NCI-H82 treated with DMSO at 0.1 percent for 48 hours (cell line): Measurements from ENCODE around the gene ZMAT2.
"Not testable (repeated sequence)": the region's sequence is repeated elsewhere in the genome, so short reads cannot be mapped to it uniquely, and the experiment has no call there.

Experiments used
- DNase-seq: peaks from one replicate; lab custom pipeline; 2025; ENCODE audit not compliant: unreplicated experiment; lab: John Stamatoyannopoulos, UW

The ZMAT2 gene

GRCh38 chr5:140707812-140708211 lies 7.6 kb downstream of the ZMAT2 start:
- no peak for DNase-seq

- DNase-seq, result not testable (repeated sequence)
These were observed 8.5 kb downstream of the ZMAT2 start for GRCh38 chr5:140708787-140709186.

- DNase-seq, result peak; percentile 79
These were observed 10.8 kb downstream of the ZMAT2 start for GRCh38 chr5:140710899-140711552.

- DNase-seq, result no peak
These were observed 11.5 kb downstream of the ZMAT2 start for GRCh38 chr5:140711794-140712193.

GRCh38 chr5:140713562-140714094 lies 13.4 kb downstream of the ZMAT2 start:
- DNase-seq, result no peak

GRCh38 chr5:140716238-140716637 lies 16.0 kb downstream of the ZMAT2 start:
- DNase-seq, result not testable (repeated sequence)

GRCh38 chr5:140718266-140718592 lies 18.0 kb downstream of the ZMAT2 start:
- DNase-seq, result no peak

GRCh38 chr5:140720738-140721137 lies 20.5 kb downstream of the ZMAT2 start:
- not testable (repeated sequence) for DNase-seq

GRCh38 chr5:140721395-140721794 lies 21.1 kb downstream of the ZMAT2 start:
- peak; percentile 5 for DNase-seq

GRCh38 chr5:140725799-140726471 lies 25.7 kb downstream of the ZMAT2 start:
- peak; percentile 55 for DNase-seq

GRCh38 chr5:140733098-140733497 lies 32.9 kb downstream of the ZMAT2 start:
- DNase-seq, result no peak

- DNase-seq, result no peak
These were observed 34.1 kb downstream of the ZMAT2 start for GRCh38 chr5:140734354-140734753.

GRCh38 chr5:140737486-140737885 lies 37.2 kb downstream of the ZMAT2 start:
- DNase-seq, result no peak

- no peak for DNase-seq
These were observed 41.7 kb downstream of the ZMAT2 start for GRCh38 chr5:140741967-140742366.

- DNase-seq, result no peak
These were observed 53.3 kb downstream of the ZMAT2 start for GRCh38 chr5:140753561-140753960.
